Non-pigmented ciliary epithelial cell (primary cell): ENCODE measurements around the gene FCRLB.
"Not testable (repeated sequence)": the region's sequence is repeated elsewhere in the genome, so short reads cannot be mapped to it uniquely, and the experiment has no call there.

ENCODE experiments used
- DNase-seq: peaks from one replicate; pipeline ENCODE4 v3.0.0-alpha.2; 2010; ENCODE audit warnings: low read depth

FCRLB gene

GRCh38 chr1:161720422-161720821 is 922 bp upstream of the FCRLB start:
- DNase-seq: no peak

GRCh38 chr1:161721738-161722343 is 497 bp downstream of the FCRLB start:
- DNase-seq: peak; percentile 70

- DNase-seq: no peak
Measured at GRCh38 chr1:161722406-161722805, 1.1 kb downstream of the FCRLB start.

GRCh38 chr1:161723459-161724141 is 2.3 kb downstream of the FCRLB start:
- no peak for DNase-seq

GRCh38 chr1:161725258-161725907 is 4.0 kb downstream of the FCRLB start:
- DNase-seq: not testable (repeated sequence)

- DNase-seq: no peak
Measured at GRCh38 chr1:161725908-161726472, 4.6 kb downstream of the FCRLB start.

- DNase-seq: no peak
Measured at GRCh38 chr1:161726473-161727255, 5.3 kb downstream of the FCRLB start.

- DNase-seq: peak; percentile 71
Measured at GRCh38 chr1:161727256-161727924, 6.0 kb downstream of the FCRLB start.

- no peak for DNase-seq
Measured at GRCh38 chr1:161728376-161729226, 7.3 kb downstream of the FCRLB start.

GRCh38 chr1:161730050-161730564 is 8.8 kb downstream of the FCRLB start:
- DNase-seq: peak; percentile 38

GRCh38 chr1:161731241-161731640 is 9.9 kb downstream of the FCRLB start:
- no peak for DNase-seq

GRCh38 chr1:161731981-161732718 is 10.8 kb downstream of the FCRLB start:
- no peak for DNase-seq

GRCh38 chr1:161733526-161733925 is 12.2 kb downstream of the FCRLB start:
- DNase-seq: peak; percentile 75

GRCh38 chr1:161735837-161736236 is 14.5 kb downstream of the FCRLB start:
- DNase-seq: no peak

GRCh38 chr1:161736335-161736969 is 15.1 kb downstream of the FCRLB start:
- no peak for DNase-seq

- DNase-seq: no peak
Measured at GRCh38 chr1:161737625-161738024, 16.3 kb downstream of the FCRLB start.

- DNase-seq: peak; percentile 63
Measured at GRCh38 chr1:161738627-161739287, 17.4 kb downstream of the FCRLB start.

GRCh38 chr1:161739865-161740566 is 18.7 kb downstream of the FCRLB start:
- DNase-seq: no peak
